Forelimb muscle (tissue), 1 donor: ENCODE results near the gene CIRBP. TPM values are rescaled to one million over a fixed set of nuclear protein-coding genes. Genes with fewer than 3 reads are reported as not detected.

Experiments used
- polyA plus RNA-seq: library from polyadenylated mRNA; unstranded; fragments of 120-200 nt; gene quantifications from one replicate; pipeline ENCODE4 v1.2.1, GENCODE V29; 2013; ENCODE audit not compliant: insufficient read length

The CIRBP gene
- polyA plus RNA-seq, 1 donor = 483 TPM

Other genes with a start within 250 kb of the CIRBP start
- gene TMEM259, start 248.2 kb upstream of the CIRBP start, polyA plus RNA-seq = 75.5 TPM
- gene RNU6-2, start 247.8 kb upstream of the CIRBP start, polyA plus RNA-seq = not detected
- gene CNN2, start 242.7 kb upstream of the CIRBP start, polyA plus RNA-seq = 45.2 TPM
- 20.6 TPM for gene ABCA7, start 229.2 kb upstream of the CIRBP start, polyA plus RNA-seq
- gene ARHGAP45, start 202.2 kb upstream of the CIRBP start, polyA plus RNA-seq = 8.4 TPM
- 109 TPM for gene POLR2E, start 174.0 kb upstream of the CIRBP start, polyA plus RNA-seq
- 137 TPM for gene GPX4, start 165.3 kb upstream of the CIRBP start, polyA plus RNA-seq
- gene SBNO2, start 95.1 kb upstream of the CIRBP start, polyA plus RNA-seq = 11.6 TPM
- gene STK11, start 63.6 kb upstream of the CIRBP start, polyA plus RNA-seq = 50.5 TPM
- 1.3 TPM for gene CBARP, start 31.3 kb upstream of the CIRBP start, polyA plus RNA-seq
- gene ATP5F1D, start 27.6 kb upstream of the CIRBP start, polyA plus RNA-seq = 167 TPM
- 41.7 TPM for gene MIDN, start 20.7 kb upstream of the CIRBP start, polyA plus RNA-seq
- 13.7 TPM for gene FAM174C, start 6.2 kb downstream of the CIRBP start, polyA plus RNA-seq
- 1.1 TPM for gene EFNA2, start 16.5 kb downstream of the CIRBP start, polyA plus RNA-seq
- gene NDUFS7, start 114.6 kb downstream of the CIRBP start, polyA plus RNA-seq = 88.5 TPM
- gene GAMT, start 132.2 kb downstream of the CIRBP start, polyA plus RNA-seq = 218 TPM
- gene DAZAP1, start 138.3 kb downstream of the CIRBP start, polyA plus RNA-seq = 66.9 TPM
- 1,159 TPM for gene RPS15, start 169.1 kb downstream of the CIRBP start, polyA plus RNA-seq
- gene APC2, start 180.8 kb downstream of the CIRBP start, polyA plus RNA-seq = 0.91 TPM
- gene C19orf25, start 209.9 kb downstream of the CIRBP start, polyA plus RNA-seq = 16.5 TPM
- gene PCSK4, start 221.0 kb downstream of the CIRBP start, polyA plus RNA-seq = 1.4 TPM
- 1.3 TPM for gene REEP6, start 221.8 kb downstream of the CIRBP start, polyA plus RNA-seq
- gene ADAMTSL5, start 243.7 kb downstream of the CIRBP start, polyA plus RNA-seq = 16.5 TPM